ENCODE data around the gene TXNRD2.

TXNRD2 gene

DNA sequence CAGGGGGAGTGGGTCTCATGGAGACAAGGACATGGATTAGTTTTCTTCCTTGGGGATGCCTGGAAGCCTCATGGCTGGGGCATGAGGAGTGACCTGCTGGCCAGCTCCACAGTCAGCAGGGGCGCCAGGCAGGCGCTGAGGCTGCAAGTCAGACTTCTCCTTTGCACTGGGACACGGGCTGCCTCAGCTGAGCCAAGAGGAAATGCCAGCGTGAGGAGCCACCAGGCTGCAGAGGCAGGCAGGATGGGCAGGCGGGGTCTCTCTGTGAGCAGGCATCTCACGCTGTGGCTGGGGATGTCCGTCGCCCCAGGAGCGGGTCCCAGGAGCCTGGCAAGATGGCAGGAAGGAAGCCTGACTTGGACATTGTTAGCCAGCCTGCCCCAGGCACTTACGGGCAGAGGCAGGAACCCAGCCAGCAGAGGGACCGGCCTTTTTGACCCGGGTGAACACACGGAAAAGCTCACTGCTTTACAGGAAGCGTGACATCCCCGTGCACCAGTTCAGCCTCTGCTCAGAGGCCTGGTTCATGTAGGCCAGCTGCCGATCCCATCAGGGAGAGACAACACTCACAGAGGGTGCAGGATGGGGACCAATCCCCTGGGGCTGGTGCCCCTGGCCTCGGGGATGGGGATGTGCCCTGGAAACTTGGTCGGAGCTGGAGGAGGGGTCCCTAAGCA is 97.1 kb downstream of the TXNRD2 start:
- no peaks in the 10 kb centered on the region for H3K9me3 ChIP-seq (ENCODE audit: control insufficient read depth, insufficient read depth, low read length)
- H3K4me3 ChIP-seq (ENCODE audit: low read length) = no peak overlapping the region
- no peak for DNase-seq (ENCODE audit: low read depth, low spot score)
- peaks cover 2% of the 10 kb centered on the region; the same call in 1 of the 2 replicates for H3K4me1 ChIP-seq (ENCODE audit: control insufficient read depth, insufficient read depth, low read length)
- H3K36me3 ChIP-seq (ENCODE audit: control insufficient read depth, insufficient read depth, low read length) = no peaks in the 10 kb centered on the region
- no peak overlapping the region for H3K27ac ChIP-seq (ENCODE audit: low read length)
- WGBS (ENCODE audit: insufficient coverage, insufficient read length) = no CpG with 5 or more reads among the region's 18 CpGs
- H3K27me3 ChIP-seq (ENCODE audit: control insufficient read depth, insufficient read depth, low read length) = no peaks in the 10 kb centered on the region

DNA sequence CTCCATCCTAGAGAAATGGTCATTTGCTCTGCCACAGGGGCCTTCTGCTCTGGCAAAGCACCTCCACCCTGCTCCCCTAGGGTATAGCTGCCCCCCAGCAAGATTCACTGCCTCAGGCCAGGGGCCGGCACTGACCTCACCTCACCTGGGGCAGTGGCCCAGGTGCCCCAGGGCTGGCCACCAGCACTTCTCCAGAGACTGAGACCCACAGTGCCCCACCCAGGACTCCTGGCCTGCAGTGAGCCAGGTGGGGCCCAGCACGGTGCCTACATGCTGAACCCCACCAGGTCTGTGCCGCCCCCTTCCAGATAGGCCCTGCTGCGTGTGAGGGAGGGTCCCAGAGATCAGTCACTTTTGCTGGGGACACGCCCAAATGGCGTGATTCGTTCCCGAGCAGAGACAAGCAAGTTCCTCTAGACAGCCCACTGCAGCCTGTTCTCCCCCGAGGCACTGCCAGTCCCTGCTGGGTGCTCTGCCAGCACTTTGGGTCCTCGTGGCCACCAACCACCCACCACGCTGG is 97.7 kb downstream of the TXNRD2 start:
- Histone ChIP-seq H3K27ac (ENCODE audit: low read length) (no peak overlapping the region), H3K36me3 (ENCODE audit: control insufficient read depth, insufficient read depth, low read length) (no peaks in the 10 kb centered on the region), H3K4me3 (ENCODE audit: low read length) (no peak overlapping the region), H3K4me1 (ENCODE audit: control insufficient read depth, insufficient read depth, low read length) (peaks cover 2% of the 10 kb centered on the region; the same call in 1 of the 2 replicates), H3K9me3 (ENCODE audit: control insufficient read depth, insufficient read depth, low read length) (no peaks in the 10 kb centered on the region), H3K27me3 (ENCODE audit: control insufficient read depth, insufficient read depth, low read length) (no peaks in the 10 kb centered on the region)
- WGBS (ENCODE audit: insufficient coverage, insufficient read length) = no CpG with 5 or more reads among the region's 11 CpGs
- no peak for DNase-seq (ENCODE audit: low read depth, low spot score)

DNA sequence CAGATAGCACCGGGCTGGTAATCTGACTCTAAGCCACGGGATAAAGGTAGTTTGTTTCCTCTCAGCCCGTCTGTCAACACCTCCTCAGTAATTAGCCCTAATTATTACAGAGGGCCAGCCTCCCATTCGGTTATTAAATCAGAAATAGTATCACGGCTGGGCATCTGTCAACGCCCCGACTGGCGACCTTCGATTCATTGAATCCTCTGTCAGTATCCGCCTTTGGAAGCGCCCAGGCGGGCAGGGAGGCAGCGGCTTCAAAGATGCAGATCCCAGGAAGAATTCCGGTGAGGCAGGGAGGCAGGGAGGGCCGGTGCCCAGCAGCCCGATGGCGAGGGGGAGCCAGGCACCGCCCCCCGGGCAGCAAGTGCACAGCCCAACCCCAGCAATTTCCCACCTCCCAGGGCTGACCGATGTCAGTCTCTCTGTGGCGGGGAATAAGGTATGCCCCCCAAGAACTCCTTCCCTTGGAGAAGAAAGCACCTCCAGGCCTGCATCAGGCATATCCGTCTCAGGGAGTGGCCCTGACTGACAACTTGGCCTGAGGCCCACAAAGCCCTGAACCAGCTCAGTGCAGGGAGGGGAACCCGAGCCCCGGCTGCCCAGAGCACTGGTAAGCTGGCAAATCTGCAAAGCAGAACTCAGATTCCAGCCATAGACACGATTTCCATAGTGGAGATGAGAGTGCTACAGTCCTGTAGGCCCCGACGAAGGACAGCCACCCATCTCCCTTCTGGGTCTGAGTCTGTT is 98.3 kb downstream of the TXNRD2 start:
- Histone ChIP-seq H3K4me1 (ENCODE audit: control insufficient read depth, insufficient read depth, low read length) (peaks cover 2% of the 10 kb centered on the region; the same call in 1 of the 2 replicates), H3K36me3 (ENCODE audit: control insufficient read depth, insufficient read depth, low read length) (no peaks in the 10 kb centered on the region), H3K4me3 (ENCODE audit: low read length) (no peak overlapping the region), H3K9me3 (ENCODE audit: control insufficient read depth, insufficient read depth, low read length) (no peaks in the 10 kb centered on the region), H3K27me3 (ENCODE audit: control insufficient read depth, insufficient read depth, low read length) (no peaks in the 10 kb centered on the region), H3K27ac (ENCODE audit: low read length) (no peak overlapping the region)
- DNase-seq (ENCODE audit: low read depth, low spot score) = no peak
- no CpG with 5 or more reads among the region's 27 CpGs for WGBS (ENCODE audit: insufficient coverage, insufficient read length)

DNA sequence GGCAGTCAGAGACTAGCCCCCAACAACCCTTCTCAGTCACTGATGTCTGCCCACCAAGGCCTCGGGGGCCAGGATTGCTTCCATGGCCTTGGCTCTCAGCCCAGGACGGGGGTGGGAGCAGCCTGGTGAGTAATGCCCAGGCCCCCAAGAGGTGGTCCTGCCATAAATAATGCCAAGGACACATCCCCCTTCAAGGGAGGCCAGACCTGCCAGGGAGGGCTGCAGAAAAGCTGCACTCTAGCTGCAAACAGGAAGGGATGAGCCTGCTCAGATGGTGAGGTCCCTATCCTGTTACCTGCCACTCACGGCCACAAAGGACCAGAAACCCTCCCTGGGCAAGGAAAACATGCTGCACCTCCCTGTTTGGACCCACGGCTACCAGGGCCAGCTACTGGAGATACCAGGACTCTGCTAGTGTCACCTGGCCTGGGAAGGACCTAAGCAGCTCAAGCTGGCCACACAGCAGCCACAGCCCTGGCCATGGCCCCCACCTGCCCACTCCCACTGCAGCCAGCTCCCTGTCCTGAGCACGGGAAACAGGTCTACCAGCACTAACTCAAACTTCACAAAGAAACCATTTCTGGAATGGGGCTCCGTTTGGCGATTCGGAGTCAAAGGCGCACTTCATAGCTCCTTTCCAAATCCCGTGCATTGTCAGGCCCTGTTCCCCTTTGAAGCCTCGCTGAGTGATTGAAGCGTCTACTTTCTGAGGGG is 99.1 kb downstream of the TXNRD2 start:
- Histone ChIP-seq H3K4me3 (ENCODE audit: low read length) (no peak overlapping the region), H3K9me3 (ENCODE audit: control insufficient read depth, insufficient read depth, low read length) (no peaks in the 10 kb centered on the region), H3K36me3 (ENCODE audit: control insufficient read depth, insufficient read depth, low read length) (no peaks in the 10 kb centered on the region), H3K27ac (ENCODE audit: low read length) (no peak overlapping the region), H3K4me1 (ENCODE audit: control insufficient read depth, insufficient read depth, low read length) (peaks cover 2% of the 10 kb centered on the region; the same call in 1 of the 2 replicates), H3K27me3 (ENCODE audit: control insufficient read depth, insufficient read depth, low read length) (no peaks in the 10 kb centered on the region)
- DNase-seq (ENCODE audit: low read depth, low spot score) = no peak
- no CpG with 5 or more reads among the region's 12 CpGs for WGBS (ENCODE audit: insufficient coverage, insufficient read length)

DNA sequence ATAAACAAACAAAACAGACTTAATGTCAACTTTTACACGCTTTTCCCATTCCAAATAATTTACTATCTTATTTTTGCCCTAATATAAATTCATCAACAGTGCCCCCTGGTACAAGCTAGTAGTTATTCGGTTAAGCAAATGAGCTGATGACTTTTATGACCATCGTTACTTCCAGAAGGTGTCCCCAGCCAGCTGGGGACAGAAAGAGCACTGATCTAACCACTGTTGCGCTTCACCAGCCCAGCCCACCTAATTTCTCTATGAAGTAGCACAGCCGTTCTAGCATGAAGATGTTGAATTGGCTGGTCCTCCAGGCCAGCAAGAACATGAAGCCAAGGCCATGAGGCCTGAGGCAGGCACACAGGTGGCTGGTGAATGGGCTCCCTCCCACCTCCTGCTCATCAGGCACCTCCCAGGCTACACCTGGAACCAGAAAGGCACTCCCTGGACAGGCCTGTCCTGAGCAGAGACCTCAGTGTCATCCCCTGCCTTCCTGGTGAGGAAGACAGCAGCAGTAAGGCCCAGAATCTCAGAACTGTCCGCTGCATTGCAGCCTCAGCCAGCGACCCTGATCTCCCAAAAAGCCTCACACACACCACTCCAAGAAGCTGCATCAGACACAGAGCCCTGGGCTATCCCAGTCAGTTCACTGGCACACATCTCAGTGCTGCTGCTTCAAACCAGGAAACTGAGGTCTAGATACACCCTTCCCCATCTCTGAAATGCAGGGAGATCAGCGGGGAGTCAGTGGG is 99.8 kb downstream of the TXNRD2 start:
- no peak for DNase-seq (ENCODE audit: low read depth, low spot score)
- WGBS (ENCODE audit: insufficient coverage, insufficient read length) = 100% methylated on average over 1 of the region's 8 CpGs
- no peak overlapping the region for H3K4me3 ChIP-seq (ENCODE audit: low read length)

DNA sequence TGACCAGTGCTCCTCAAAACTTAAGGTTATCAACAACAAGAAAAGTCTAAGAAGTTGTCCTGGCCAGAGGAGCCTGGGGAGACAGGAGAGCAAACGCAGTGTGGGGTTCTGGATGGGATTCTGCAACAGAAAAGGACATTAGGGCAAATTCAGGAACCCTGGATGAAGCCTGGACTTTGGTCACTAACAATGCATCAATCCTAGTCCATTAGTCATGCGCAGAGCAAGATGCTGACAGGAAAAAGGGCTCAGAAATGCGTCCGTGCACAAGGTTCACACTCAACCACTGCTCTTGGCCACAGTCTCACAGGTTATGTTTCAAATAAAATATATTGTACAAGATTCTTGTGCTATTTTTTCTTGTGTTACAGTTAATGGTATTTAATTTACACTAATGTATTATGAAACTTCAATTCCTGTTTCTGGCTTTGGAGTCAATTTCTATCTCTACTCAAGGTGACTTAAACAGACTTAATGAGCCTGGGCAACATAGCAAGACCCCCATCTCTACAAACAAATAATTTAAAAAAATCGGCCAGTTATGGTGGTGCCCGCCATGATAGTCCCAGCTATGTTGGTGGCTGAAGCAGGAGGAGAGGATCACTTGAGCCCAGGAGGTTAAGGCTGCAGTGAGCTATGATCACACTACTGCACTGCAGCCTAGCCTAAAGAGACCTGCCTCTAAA is 100.5 kb downstream of the TXNRD2 start:
- Histone ChIP-seq H3K27ac (ENCODE audit: low read length) (no peak overlapping the region), H3K27me3 (ENCODE audit: control insufficient read depth, insufficient read depth, low read length) (no peaks in the 10 kb centered on the region), H3K9me3 (ENCODE audit: control insufficient read depth, insufficient read depth, low read length) (no peaks in the 10 kb centered on the region), H3K36me3 (ENCODE audit: control insufficient read depth, insufficient read depth, low read length) (no peaks in the 10 kb centered on the region), H3K4me1 (ENCODE audit: control insufficient read depth, insufficient read depth, low read length) (peaks cover 2% of the 10 kb centered on the region; the same call in 1 of the 2 replicates), H3K4me3 (ENCODE audit: low read length) (no peak overlapping the region)
- WGBS (ENCODE audit: insufficient coverage, insufficient read length) = no CpG with 5 or more reads among the region's 6 CpGs
- DNase-seq (ENCODE audit: low read depth, low spot score) = no peak

More for the DNA sequence above, 99.8 kb downstream of the TXNRD2 start:
- Histone ChIP-seq H3K9me3 (ENCODE audit: control insufficient read depth, insufficient read depth, low read length) (no peaks in the 10 kb centered on the region), H3K27ac (ENCODE audit: low read length) (no peak overlapping the region), H3K27me3 (ENCODE audit: control insufficient read depth, insufficient read depth, low read length) (no peaks in the 10 kb centered on the region), H3K4me1 (ENCODE audit: control insufficient read depth, insufficient read depth, low read length) (peaks cover 2% of the 10 kb centered on the region; the same call in 1 of the 2 replicates), H3K36me3 (ENCODE audit: control insufficient read depth, insufficient read depth, low read length) (no peaks in the 10 kb centered on the region)

DNA sequence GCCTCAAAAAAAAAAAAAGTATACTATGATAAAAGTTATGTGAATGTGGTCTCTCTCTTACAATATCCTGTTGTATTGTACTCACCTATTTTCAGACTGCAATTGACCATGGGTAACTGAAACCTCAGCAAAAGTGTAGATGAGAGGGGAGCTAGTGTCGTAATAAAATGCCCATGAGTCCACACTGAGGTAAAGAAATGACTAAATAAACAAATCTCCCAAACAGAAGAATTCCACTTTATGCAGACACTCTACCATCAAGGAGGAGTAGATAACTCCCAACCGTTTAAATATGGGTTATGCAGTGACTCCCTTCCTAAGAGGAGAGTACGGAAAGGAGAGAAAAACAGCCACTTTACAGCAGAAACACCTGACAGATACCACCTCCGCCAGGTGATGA is 101.6 kb downstream of the TXNRD2 start:
- H3K27me3 ChIP-seq (ENCODE audit: control insufficient read depth, insufficient read depth, low read length) = no peaks in the 10 kb centered on the region
- H3K4me1 ChIP-seq (ENCODE audit: control insufficient read depth, insufficient read depth, low read length) = no peaks in the 10 kb centered on the region
- H3K4me3 ChIP-seq (ENCODE audit: low read length) = no peak overlapping the region
- DNase-seq (ENCODE audit: low read depth, low spot score) = no peak
- no peaks in the 10 kb centered on the region for H3K36me3 ChIP-seq (ENCODE audit: control insufficient read depth, insufficient read depth, low read length)
- WGBS (ENCODE audit: insufficient coverage, insufficient read length) = no CpG with 5 or more reads among the region's 4 CpGs
- H3K27ac ChIP-seq (ENCODE audit: low read length) = no peak overlapping the region
- H3K9me3 ChIP-seq (ENCODE audit: control insufficient read depth, insufficient read depth, low read length) = no peaks in the 10 kb centered on the region

DNA sequence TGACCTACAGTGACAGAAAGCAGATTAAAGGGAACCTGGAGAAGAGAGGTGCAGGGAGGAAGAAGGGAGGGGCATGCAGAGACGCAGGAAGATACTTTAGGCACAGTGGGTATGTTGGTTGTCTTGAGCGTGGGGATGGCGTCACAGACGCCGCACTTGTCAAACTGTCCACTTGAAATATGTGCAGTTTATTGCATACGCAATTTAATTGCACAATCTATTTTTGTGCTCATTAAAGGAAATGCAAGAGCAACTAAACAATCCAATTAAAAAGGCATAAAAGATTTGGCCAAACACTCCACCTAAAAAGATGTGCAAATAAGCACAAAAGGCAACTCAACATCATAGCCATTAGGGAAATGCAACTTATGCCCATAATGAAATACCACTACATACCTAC is 103.7 kb downstream of the TXNRD2 start:
- Histone ChIP-seq H3K4me3 (ENCODE audit: low read length) (no peak overlapping the region), H3K9me3 (ENCODE audit: control insufficient read depth, insufficient read depth, low read length) (no peaks in the 10 kb centered on the region), H3K4me1 (ENCODE audit: control insufficient read depth, insufficient read depth, low read length) (no peaks in the 10 kb centered on the region), H3K36me3 (ENCODE audit: control insufficient read depth, insufficient read depth, low read length) (no peaks in the 10 kb centered on the region), H3K27ac (ENCODE audit: low read length) (no peak overlapping the region), H3K27me3 (ENCODE audit: control insufficient read depth, insufficient read depth, low read length) (no peaks in the 10 kb centered on the region)
- no CpG with 5 or more reads among the region's 6 CpGs for WGBS (ENCODE audit: insufficient coverage, insufficient read length)
- no peak for DNase-seq (ENCODE audit: low read depth, low spot score)

DNA sequence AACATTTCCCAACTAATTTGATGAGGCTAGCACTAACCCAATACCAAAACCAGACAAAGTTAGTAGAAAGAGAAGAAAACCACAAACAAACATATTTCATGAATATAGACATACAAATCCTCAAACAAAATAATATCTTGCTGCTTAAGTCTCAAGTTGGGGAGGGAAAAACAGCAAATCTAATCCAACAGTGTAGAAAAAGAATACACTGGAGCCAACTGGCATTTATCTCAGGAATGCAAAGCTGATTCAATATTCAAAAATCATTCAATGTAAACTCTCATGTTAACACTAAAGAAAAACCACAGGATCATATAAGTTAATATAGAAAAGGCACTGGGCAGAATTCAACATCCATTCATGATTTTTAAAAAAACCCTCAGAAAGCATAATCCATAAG is 105.1 kb downstream of the TXNRD2 start:
- no peaks in the 10 kb centered on the region for H3K27me3 ChIP-seq (ENCODE audit: control insufficient read depth, insufficient read depth, low read length)
- no peak overlapping the region for H3K27ac ChIP-seq (ENCODE audit: low read length)
- DNase-seq (ENCODE audit: low read depth, low spot score) = no peak
- no peaks in the 10 kb centered on the region for H3K36me3 ChIP-seq (ENCODE audit: control insufficient read depth, insufficient read depth, low read length)
- H3K4me3 ChIP-seq (ENCODE audit: low read length) = no peak overlapping the region
- no peaks in the 10 kb centered on the region for H3K9me3 ChIP-seq (ENCODE audit: control insufficient read depth, insufficient read depth, low read length)
- no peaks in the 10 kb centered on the region for H3K4me1 ChIP-seq (ENCODE audit: control insufficient read depth, insufficient read depth, low read length)

All from iPS DF 6.9 (cell line).